GM13977 (cell line): Measurements from ENCODE around the gene WNK4.
"Not testable (repeated sequence)": the region's sequence is repeated elsewhere in the genome, so short reads cannot be mapped to it uniquely, and the experiment has no call there.

Experiments
- DNase-seq: peaks from one replicate; pipeline ENCODE4 v3.0.0; 2012; ENCODE audit warnings: low spot score
- in situ Hi-C: fragments of 300-500 bp; cut with MboI; formaldehyde crosslinking; loops from one replicate; pipeline ENCODE4 v1.12.0; 2022; ENCODE audit warnings: low sequenced_read_pairs, low pct_unique_long_range_greater_than_20kb, mixed read lengths, inconsistent platforms; ENCODE audit not compliant: unreplicated experiment
- TF ChIP-seq, protein P1 (sequence below): IDR thresholded peaks from 2 replicates; pipeline ENCODE4 v1.5.1; 2012; ENCODE audit warnings: mild to moderate bottlenecking, control low read depth; ENCODE audit not compliant: insufficient read depth; ENCODE audit errors: extremely low read depth, missing control alignments

The WNK4 gene

DNA sequence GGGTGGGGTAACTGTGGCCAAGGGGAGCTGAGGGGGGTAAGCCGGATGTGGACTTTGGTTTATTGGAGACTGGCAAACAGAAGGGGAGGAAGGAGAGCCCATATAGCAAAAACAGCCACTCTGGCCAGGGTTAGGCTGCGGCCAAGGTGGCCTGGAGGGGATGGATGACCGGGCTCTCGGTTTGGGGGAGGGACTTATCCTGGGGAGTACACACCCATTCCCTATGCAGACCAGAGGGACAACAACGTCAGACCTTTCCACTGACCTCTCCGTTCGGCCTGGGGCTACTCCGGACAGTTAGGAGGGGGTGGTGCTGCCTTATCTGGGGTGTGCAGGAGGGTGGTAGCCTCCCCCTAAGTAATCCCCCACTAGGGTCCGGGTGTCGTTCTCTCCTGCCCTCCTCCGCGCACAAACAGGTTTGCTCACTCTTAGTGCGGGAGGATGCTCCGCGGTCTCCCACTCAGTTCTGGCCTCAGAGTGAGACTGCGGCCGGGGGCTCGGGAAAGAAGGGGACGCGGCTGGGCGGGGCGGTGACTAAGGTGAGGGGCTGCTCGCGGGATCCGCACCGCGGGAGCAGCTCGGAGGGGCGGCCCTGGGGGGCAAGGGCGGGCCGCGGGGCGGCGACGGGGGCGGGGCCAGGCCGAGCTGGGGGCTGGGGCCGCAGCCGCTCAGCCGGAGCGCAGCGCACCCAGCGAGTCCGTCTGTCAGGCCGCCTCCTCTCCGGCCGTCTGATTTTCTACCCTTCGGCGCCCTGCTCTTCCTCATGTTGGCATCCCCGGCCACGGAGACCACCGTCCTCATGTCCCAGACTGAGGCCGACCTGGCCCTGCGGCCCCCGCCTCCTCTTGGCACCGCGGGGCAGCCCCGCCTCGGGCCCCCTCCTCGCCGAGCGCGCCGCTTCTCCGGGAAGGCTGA lies at the start of gene WNK4:
Gene WNK4 (plus strand): TSS at position 675 of the 915 bp plus-strand sequence. CDS start 89 bp downstream, at position 764.
- peak; percentile 65 for DNase-seq
- TF ChIP-seq, protein P1, sequence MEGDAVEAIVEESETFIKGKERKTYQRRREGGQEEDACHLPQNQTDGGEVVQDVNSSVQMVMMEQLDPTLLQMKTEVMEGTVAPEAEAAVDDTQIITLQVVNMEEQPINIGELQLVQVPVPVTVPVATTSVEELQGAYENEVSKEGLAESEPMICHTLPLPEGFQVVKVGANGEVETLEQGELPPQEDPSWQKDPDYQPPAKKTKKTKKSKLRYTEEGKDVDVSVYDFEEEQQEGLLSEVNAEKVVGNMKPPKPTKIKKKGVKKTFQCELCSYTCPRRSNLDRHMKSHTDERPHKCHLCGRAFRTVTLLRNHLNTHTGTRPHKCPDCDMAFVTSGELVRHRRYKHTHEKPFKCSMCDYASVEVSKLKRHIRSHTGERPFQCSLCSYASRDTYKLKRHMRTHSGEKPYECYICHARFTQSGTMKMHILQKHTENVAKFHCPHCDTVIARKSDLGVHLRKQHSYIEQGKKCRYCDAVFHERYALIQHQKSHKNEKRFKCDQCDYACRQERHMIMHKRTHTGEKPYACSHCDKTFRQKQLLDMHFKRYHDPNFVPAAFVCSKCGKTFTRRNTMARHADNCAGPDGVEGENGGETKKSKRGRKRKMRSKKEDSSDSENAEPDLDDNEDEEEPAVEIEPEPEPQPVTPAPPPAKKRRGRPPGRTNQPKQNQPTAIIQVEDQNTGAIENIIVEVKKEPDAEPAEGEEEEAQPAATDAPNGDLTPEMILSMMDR, result no peak
- in situ Hi-C loops, result no loop called here

DNA sequence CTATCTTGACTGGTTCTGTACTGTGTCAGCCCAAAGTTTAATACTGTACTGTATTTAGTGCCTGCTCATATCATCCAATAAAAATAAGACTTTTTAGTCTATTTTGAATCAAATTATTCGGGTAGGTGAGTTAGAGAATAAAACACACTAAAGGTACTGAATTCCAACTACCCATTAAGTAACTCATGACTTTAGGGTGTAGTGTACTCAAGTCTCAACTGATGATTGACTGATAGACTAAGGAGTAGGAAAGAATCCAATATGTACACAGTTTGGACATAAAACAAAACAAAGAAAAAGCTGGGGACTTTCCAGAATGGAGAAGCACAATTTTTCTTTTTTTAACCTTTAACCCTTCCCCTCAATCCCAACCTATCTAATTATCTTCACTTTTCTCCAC lies 39.7 kb upstream of the WNK4 start:
- TF ChIP-seq, protein P1, result no peak
- no peak for DNase-seq
- in situ Hi-C loops, result no loop called here

DNA sequence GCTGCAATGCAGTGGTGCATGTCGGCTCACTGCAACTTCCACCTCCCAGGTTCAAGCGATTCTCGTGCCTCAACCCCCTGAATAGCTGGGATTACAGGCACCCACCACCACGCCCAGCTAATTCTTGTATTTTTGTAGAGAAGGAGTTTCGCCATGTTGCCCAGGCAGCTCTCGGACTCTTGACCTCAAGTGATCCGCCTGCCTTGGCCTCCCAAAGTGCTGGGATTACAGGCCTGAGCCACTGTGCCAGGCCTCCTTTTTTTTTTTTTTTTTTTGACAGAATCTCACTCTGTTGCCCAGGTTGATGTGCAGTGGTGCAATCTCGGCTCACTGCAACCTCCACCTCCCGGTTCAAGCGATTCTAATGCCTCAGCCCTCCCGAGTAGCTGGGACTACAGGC lies 37.5 kb upstream of the WNK4 start:
- DNase-seq, result not testable (repeated sequence)

DNA sequence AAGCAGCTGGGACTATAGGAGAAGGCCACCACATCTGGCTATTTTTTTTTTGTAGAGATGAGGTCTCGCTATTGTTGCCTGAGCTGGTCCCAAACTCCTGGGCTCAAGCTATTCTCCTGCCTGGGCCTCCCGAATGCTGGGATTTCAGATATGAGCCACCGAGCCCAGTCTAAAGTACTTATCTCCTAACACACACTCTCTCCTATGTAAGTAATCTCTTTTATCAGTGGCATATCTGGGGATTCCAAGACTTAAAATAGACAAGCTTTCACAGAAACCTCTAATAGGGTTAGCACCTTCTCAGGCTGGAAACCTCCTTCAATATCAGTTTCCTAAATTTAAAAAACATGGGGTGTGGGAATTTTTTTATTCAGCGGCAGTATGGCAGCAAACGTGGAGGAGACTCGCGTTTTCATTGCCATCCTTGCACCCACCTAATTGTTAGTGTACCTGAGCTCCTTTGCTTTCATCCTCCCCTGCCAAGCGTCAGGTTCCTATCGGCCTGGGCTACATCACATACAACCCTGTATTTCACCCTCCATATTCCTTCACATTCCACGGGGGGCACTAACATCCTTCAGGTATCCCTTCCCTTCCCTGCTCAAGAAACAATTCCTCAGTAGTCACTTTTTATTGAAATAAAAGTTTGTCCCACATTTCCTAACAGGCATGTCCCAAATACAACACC lies 36.7 kb upstream of the WNK4 start:
- TF ChIP-seq, protein P1, result no peak
- DNase-seq, result no peak
- in situ Hi-C loops, result no loop called here

More for the DNA sequence above, 37.5 kb upstream of the WNK4 start:
- in situ Hi-C loops, result not testable (repeated sequence)

DNA sequence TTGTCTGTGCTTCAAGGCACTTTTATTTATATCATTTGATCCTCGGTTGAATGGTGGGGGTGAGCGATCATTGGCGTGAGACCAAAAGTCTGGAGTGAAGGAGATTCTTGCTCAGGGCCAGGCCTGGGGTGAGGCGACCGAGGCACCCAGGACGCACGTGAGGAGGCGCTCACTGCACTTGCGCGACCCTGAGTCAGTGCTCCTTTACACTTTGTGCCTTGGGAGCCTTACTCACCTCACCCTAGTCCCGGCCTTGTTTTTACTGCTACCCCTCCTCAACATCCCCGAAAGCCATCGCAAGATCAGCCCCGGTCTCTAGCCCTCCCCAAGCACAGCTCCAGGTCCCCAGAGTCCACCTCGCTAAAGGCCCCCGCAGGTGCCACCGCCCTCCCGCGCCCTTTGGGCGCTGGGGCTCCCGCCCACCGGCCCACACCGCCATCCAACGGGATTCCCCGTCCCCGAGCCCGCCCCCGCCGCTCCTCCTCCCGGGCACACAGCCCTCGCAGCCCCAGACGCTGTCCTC lies 36.1 kb upstream of the WNK4 start:
- in situ Hi-C loops, result no loop called here
- DNase-seq, result peak; percentile 76
- TF ChIP-seq, protein P1, result peak; percentile 18

DNA sequence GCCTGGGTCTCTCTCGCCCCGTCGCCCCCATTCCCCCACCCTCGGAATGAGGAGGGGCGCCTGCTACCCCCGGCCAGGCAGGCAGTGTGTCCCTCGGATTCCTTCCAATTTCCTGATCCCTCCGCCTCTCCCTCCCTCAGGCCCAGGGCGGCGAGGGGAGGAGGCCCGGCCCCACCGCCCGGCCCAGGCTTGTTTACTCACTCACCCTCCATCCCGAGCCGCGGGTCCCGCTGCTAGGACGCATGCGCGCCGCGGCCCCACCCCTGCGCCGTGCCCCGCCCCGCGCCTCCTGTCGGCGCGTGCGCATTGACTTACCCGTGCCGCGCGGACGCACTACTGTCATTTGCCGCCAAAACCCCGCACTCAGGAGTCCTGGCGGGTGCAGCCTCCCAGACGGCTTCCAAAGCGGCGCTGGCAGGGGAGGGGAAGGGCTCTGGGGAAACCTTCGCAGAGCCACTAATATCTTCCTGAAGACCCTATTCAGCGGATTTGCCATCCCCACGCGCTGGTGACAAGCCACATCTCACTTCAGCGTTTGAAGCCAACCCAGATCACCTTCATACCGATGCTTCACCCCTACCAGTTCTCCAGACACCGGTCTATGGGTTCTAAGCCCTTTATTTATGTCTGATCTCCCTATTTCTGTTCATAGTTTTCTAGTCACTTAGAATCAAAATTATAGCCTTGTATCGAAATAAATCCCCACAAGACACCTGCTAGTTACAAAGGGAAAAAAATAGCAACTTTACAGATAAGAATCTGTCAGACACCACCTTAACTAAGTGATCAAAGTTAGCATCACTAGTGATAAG lies 35.4 kb upstream of the WNK4 start, which contains the start of gene EZH1:
Gene EZH1 (minus strand): TSS at position 235 of the 812 bp plus-strand sequence. CDS start 16,099 bp downstream, outside the sequence.
- DNase-seq, result peak; percentile 99
- in situ Hi-C loops, result no loop called here
- TF ChIP-seq, protein P1, result no peak
